Sigmoid colon (tissue), 7 donors: Measurements from ENCODE around the gene BMPER. TPM values are rescaled to one million over a fixed set of nuclear protein-coding genes. Genes with fewer than 3 reads are reported as not detected.

Experiments
- DNase-seq: peaks from one replicate; pipeline ENCODE4 v3.0.0-alpha.2; 2019
- H3K27ac ChIP-seq, 4 donors: fragments of 200-600 bp; sonication (generic); one replicate each; pipeline ENCODE4 v1.5.1; 2016 to 2019; ENCODE audit warnings: mild to moderate bottlenecking in 1 of 4
- H3K27me3 ChIP-seq, 3 donors: fragments of 200-600 bp; sonication (generic); one replicate each; pipeline ENCODE4 v1.5.1; 2019; ENCODE audit warnings: mild to moderate bottlenecking in 1 of 3
- H3K36me3 ChIP-seq, 4 donors: fragments of 200-600 bp; sonication (generic); one replicate each; pipeline ENCODE4 v1.5.1; 2016 to 2019
- H3K4me1 ChIP-seq, 4 donors: fragments of 200-600 bp; sonication (generic); one replicate each; pipeline ENCODE4 v1.5.1; 2017 to 2019
- H3K4me3 ChIP-seq, 4 donors: fragments of 200-600 bp; sonication (generic); one replicate each; pipeline ENCODE4 v1.5.1; 2017 to 2019; ENCODE audit warnings: mild to moderate bottlenecking in 2 of 4, moderate library complexity in 1 of 4
- H3K9me3 ChIP-seq, 4 donors: fragments of 200-600 bp in 3 of 4; sonication (generic) in 3 of 4; one replicate each; pipeline versions ENCODE4 v1.5.1 to v1.6.1; 2013 to 2019
- CTCF ChIP-seq, 4 experiments: fragments of 450-650 bp in 3 of 4; fragments of 200-600 bp in 1 of 4; IDR thresholded peaks; one replicate each; pipeline ENCODE4 v1.5.1; 2016 to 2019; ENCODE audit warnings: antibody characterized with exemption in 4 of 4, mild to moderate bottlenecking in 3 of 4, moderate library complexity in 2 of 4
- EP300 ChIP-seq, 4 donors: sonication (generic); formaldehyde crosslinking; IDR thresholded peaks; one replicate each; pipeline ENCODE4 v1.6.1; 2017; ENCODE audit warnings: antibody characterized with exemption in 4 of 4
- POLR2A ChIP-seq, 2 donors: fragments of 450-650 bp; IDR thresholded peaks; one replicate each; pipeline ENCODE4 v1.6.1; 2016; ENCODE audit warnings: antibody characterized with exemption in 2 of 2, mild to moderate bottlenecking in 2 of 2, moderate library complexity in 2 of 2
- POLR2AphosphoS5 ChIP-seq, 4 donors: sonication (generic); formaldehyde crosslinking; IDR thresholded peaks; one replicate each; pipeline ENCODE4 v1.6.1; 2017; ENCODE audit warnings: antibody characterized with exemption in 4 of 4
- WGBS, 2 donors: extraction: QIAGEN DNeasy Blood & Tissue Kit; methylation state at CpG; one replicate each; pipeline ENCODE4 v1.1.7; 2013; 5-methylcytosine and 5-hydroxymethylcytosine counted together
- intact Hi-C: fragments of 100-400 bp; cut with DNase I; formaldehyde crosslinking; loops from one replicate; pipeline ENCODE4 v1.15.1; 2023
- polyA plus RNA-seq, 3 donors: library from polyadenylated mRNA; stranded (reverse); fragments of 200-250 nt; gene quantifications; one replicate each; pipeline ENCODE4 v1.2.3, GENCODE V29; 2013
- total RNA-seq, 4 donors: library from RNA; depleted of rRNA; stranded (reverse); fragments of >200 nt; gene quantifications; one replicate each; pipeline ENCODE4 v1.1.0, GENCODE V29; 2016
- donor health status: healthy with polysubstance abuse.
- donor health status: Bipolar disorder and iron deficiency.
- donor health status: healthy.

BMPER gene
- total and polyA plus RNA-seq, 7 donors: 0.51 to 3.1 (median 1.6) TPM; not detected in 1

GRCh38 chr7:34036972-34037792, 131.8 kb downstream of the BMPER start:
- no peaks in the 10 kb centered on the region for H3K36me3 ChIP-seq
- no peaks in the 10 kb centered on the region for H3K27me3 ChIP-seq
- TF ChIP-seq EP300 (IDR thresholded peaks at IDR 0.05) (no peak), CTCF (IDR thresholded peaks at IDR 0.05) (no peak), POLR2A (IDR thresholded peaks at IDR 0.05) (no peak), POLR2AphosphoS5 (IDR thresholded peaks at IDR 0.05) (no peak)
- H3K27ac ChIP-seq: no peak overlapping the region
- H3K4me1 ChIP-seq: peaks cover 0 to 14% (median 2%) of the 10 kb centered on the region in 4 donors
- 72 to 81% methylated on average over 10 of the region's 10 CpGs for WGBS, 2 donors
- intact Hi-C loops: no loop called here
- no peak overlapping the region for H3K4me3 ChIP-seq
- no peak for DNase-seq
- H3K9me3 ChIP-seq: no peaks in the 10 kb centered on the region

GRCh38 chr7:34038816-34039470, 133.6 kb downstream of the BMPER start:
- no peak overlapping the region for H3K4me3 ChIP-seq
- no peaks in the 10 kb centered on the region for H3K9me3 ChIP-seq
- intact Hi-C loops: no loop called here
- no peaks in the 10 kb centered on the region for H3K27me3 ChIP-seq
- DNase-seq: no peak
- H3K4me1 ChIP-seq: peaks cover 0 to 14% (median 2%) of the 10 kb centered on the region in 4 donors
- WGBS, 2 donors: 86 to 90% methylated on average over 3 of the region's 3 CpGs
- H3K27ac ChIP-seq: no peak overlapping the region
- TF ChIP-seq POLR2AphosphoS5 (IDR thresholded peaks at IDR 0.05) (no peak), POLR2A (IDR thresholded peaks at IDR 0.05) (no peak), CTCF (IDR thresholded peaks at IDR 0.05) (no peak), EP300 (IDR thresholded peaks at IDR 0.05) (no peak)
- no peaks in the 10 kb centered on the region for H3K36me3 ChIP-seq

- Histone ChIP-seq H3K4me3 (no peak overlapping the region), H3K27me3 (no peaks in the 10 kb centered on the region), H3K27ac (no peak overlapping the region), H3K36me3 (no peaks in the 10 kb centered on the region), H3K4me1 (peaks cover 0 to 14% (median 2%) of the 10 kb centered on the region in 4 donors), H3K9me3 (no peaks in the 10 kb centered on the region)
- no peak for DNase-seq
- no peak for TF ChIP-seq CTCF (IDR thresholded peaks at IDR 0.05)
- TF ChIP-seq POLR2AphosphoS5 (IDR thresholded peaks at IDR 0.05): no peak
- no peak for TF ChIP-seq POLR2A (IDR thresholded peaks at IDR 0.05)
- no peak for TF ChIP-seq EP300 (IDR thresholded peaks at IDR 0.05)
- intact Hi-C loops: no loop called here
- 91% methylated on average over 4 of the region's 4 CpGs for WGBS, 2 donors
Observed at GRCh38 chr7:34041707-34042106, 136.4 kb downstream of the BMPER start.

- Histone ChIP-seq H3K4me3 (no peak overlapping the region), H3K27me3 (no peaks in the 10 kb centered on the region), H3K9me3 (no peaks in the 10 kb centered on the region), H3K4me1 (peaks cover 0 to 14% (median 2%) of the 10 kb centered on the region in 4 donors), H3K27ac (no peak overlapping the region), H3K36me3 (no peaks in the 10 kb centered on the region)
- no peak for TF ChIP-seq EP300 (IDR thresholded peaks at IDR 0.05)
- no peak for TF ChIP-seq POLR2AphosphoS5 (IDR thresholded peaks at IDR 0.05)
- no peak for TF ChIP-seq CTCF (IDR thresholded peaks at IDR 0.05)
- TF ChIP-seq POLR2A (IDR thresholded peaks at IDR 0.05): no peak
- intact Hi-C loops: no loop called here
- DNase-seq: no peak
- WGBS, 2 donors: 91 to 94% methylated on average over 2 of the region's 2 CpGs
Observed at GRCh38 chr7:34042406-34042805, 137.1 kb downstream of the BMPER start.
